Astrocyte of the cerebellum (primary cell): ENCODE measurements around the gene ZFYVE27.
"Not testable (repeated sequence)": the region's sequence is repeated elsewhere in the genome, so short reads cannot be mapped to it uniquely, and the experiment has no call there.

ENCODE experiments used
- DNase-seq: peaks from one replicate; pipeline ENCODE4 v3.0.0-alpha.2; 2011; ENCODE audit warnings: low read depth
- H3K4me3 ChIP-seq: 2 replicates; pipeline ENCODE4 v1.5.1; 2011; ENCODE audit warnings: mild to moderate bottlenecking, low read depth, low read length, moderate library complexity
- CTCF ChIP-seq: IDR thresholded peaks from 2 replicates; pipeline ENCODE4 v1.5.1; 2012; ENCODE audit warnings: low read length, low read depth, moderate library complexity, mild to moderate bottlenecking; ENCODE audit errors: missing control alignments
- in situ Hi-C: cut with HindIII; loops from 2 replicates; pipeline ENCODE4 v1.10.0; 2017; ENCODE audit warnings: low sequenced_read_pairs

The ZFYVE27 gene

GRCh38 chr10:97736902-97737769, at the start of gene ZFYVE27:
Gene ZFYVE27 (plus strand): TSS chr10:97737128. CDS start chr10:97738478, 1,350 bp downstream.
- no peak for TF ChIP-seq CTCF
- peak; percentile 86 for DNase-seq
- in situ Hi-C loops, result no loop called here
- peak within 1 kb of the TSS; percentile 98 for H3K4me3 ChIP-seq

- no peak for DNase-seq
- peak overlapping the region; percentile 64 for H3K4me3 ChIP-seq
- in situ Hi-C loops, result loop anchor here (5.0 kb wide), 1 partner anchor 39 kb away; no protein-coding TSS in a partner anchor
- no peak for TF ChIP-seq CTCF
These were observed 48.8 kb upstream of the ZFYVE27 start for GRCh38 chr10:97687785-97688781.

- in situ Hi-C loops, result loop anchor here (5.0 kb wide), 1 partner anchor 38 kb away; no protein-coding TSS in a partner anchor
- no peak for TF ChIP-seq CTCF
- H3K4me3 ChIP-seq, result no peak overlapping the region
- peak; percentile 62 for DNase-seq
These were observed 47.3 kb upstream of the ZFYVE27 start for GRCh38 chr10:97689559-97690020.

- no peak for TF ChIP-seq CTCF
- H3K4me3 ChIP-seq, result no peak overlapping the region
- in situ Hi-C loops, result no loop called here
- no peak for DNase-seq
These were observed 46.8 kb upstream of the ZFYVE27 start for GRCh38 chr10:97690133-97690532.

GRCh38 chr10:97698072-97698655, 38.8 kb upstream of the ZFYVE27 start:
- DNase-seq, H3K4me3 ChIP-seq, in situ Hi-C loops: not testable (repeated sequence)

- peak; percentile 96 for TF ChIP-seq CTCF
- in situ Hi-C loops, result no loop called here
- DNase-seq, result peak; percentile 56
- no peak overlapping the region for H3K4me3 ChIP-seq
These were observed 35.4 kb upstream of the ZFYVE27 start for GRCh38 chr10:97701438-97702069.
